Measurements from ENCODE around the gene ITPR1. TPM values are rescaled to one million over a fixed set of nuclear protein-coding genes. Genes with fewer than 3 reads are reported as not detected.

The ITPR1 gene
- total and polyA plus RNA-seq, 2 experiments from 2014 or later, result 6.8 to 21.0 TPM

- no peak overlapping the region for H2AFZ ChIP-seq
- H3K36me3 Mint-ChIP-seq (ENCODE audit: low read depth), result no peaks in the 10 kb centered on the region
Observed at GRCh38 chr3:4523710-4524698, 30.9 kb downstream of the ITPR1 start.

GRCh38 chr3:4525560-4526223 is 32.5 kb downstream of the ITPR1 start:
- DNase-seq (ENCODE audit: low spot score), result no peak
- H3K36me3 Mint-ChIP-seq (ENCODE audit: low read depth), result no peaks in the 10 kb centered on the region
- H3K4me3 ChIP-seq, result no peak overlapping the region
- no peaks in the 10 kb centered on the region for H3F3A ChIP-seq (replicated peaks; ENCODE audit: low read depth)
- H3K9me2 ChIP-seq (ENCODE audit: insufficient read depth), result no peaks in the 10 kb centered on the region
- H3K36me3 ChIP-seq (ENCODE audit: insufficient read depth), result no peaks in the 10 kb centered on the region
- no peaks in the 10 kb centered on the region; the same call in 1 of the 2 replicates for H4K20me1 ChIP-seq (replicated peaks; ENCODE audit: insufficient read depth)
- H3K4me2 ChIP-seq, result no peak overlapping the region
- no peak overlapping the region for H3K4me3 Mint-ChIP-seq
- H3K27me3 ChIP-seq (ENCODE audit: insufficient read depth), result no peaks in the 10 kb centered on the region
- no peak overlapping the region for H3K27ac ChIP-seq (ENCODE audit: low read depth)
- no peak overlapping the region for H3K27ac Mint-ChIP-seq
- H3K27me3 Mint-ChIP-seq (ENCODE audit: insufficient read depth, low read depth, poor library complexity), result no peaks in the 10 kb centered on the region
- no peak overlapping the region for H2AFZ ChIP-seq
- no peak for ATAC-seq
- H3K79me2 ChIP-seq (replicated peaks; ENCODE audit: insufficient read depth), result no peaks in the 10 kb centered on the region
- H3K4me1 Mint-ChIP-seq, result peaks cover 4% of the 10 kb centered on the region; the same call in 2 of the 3 replicates
- peaks cover 5% of the 10 kb centered on the region; the same call in 1 of the 2 replicates for H3K4me1 ChIP-seq (ENCODE audit: insufficient read depth)
- H3K9me3 Mint-ChIP-seq, result no peaks in the 10 kb centered on the region
- TF ChIP-seq ETS1 (IDR thresholded peaks at IDR 0.05), result no peak
- no peak for TF ChIP-seq JUNB (IDR thresholded peaks at IDR 0.05; ENCODE audit: unreplicated experiment)
- TF ChIP-seq POLR2AphosphoS5 (IDR thresholded peaks at IDR 0.05; ENCODE audit: low read depth), result no peak
- no peak for TF ChIP-seq NANOG (IDR thresholded peaks at IDR 0.05; ENCODE audit: borderline replicate concordance)
- no peak for TF ChIP-seq CREB1 (CRISPR knock-in tag; IDR thresholded peaks at IDR 0.05; ENCODE audit: low read depth)
- TF ChIP-seq EZH2phosphoT487 (IDR thresholded peaks at IDR 0.05; ENCODE audit: unreplicated experiment), result no peak
- no peak for TF ChIP-seq REST (IDR thresholded peaks at IDR 0.05; ENCODE audit: unreplicated experiment)
- no peak for TF ChIP-seq EZH2 (IDR thresholded peaks at IDR 0.05; ENCODE audit: low read depth, unreplicated experiment)
- TF ChIP-seq ZNF331 (CRISPR knock-in tag; IDR thresholded peaks at IDR 0.05; ENCODE audit: low read depth), result no peak
- TF ChIP-seq ZNF114 (CRISPR knock-in tag; IDR thresholded peaks at IDR 0.05), result no peak
- TF ChIP-seq, protein P1, sequence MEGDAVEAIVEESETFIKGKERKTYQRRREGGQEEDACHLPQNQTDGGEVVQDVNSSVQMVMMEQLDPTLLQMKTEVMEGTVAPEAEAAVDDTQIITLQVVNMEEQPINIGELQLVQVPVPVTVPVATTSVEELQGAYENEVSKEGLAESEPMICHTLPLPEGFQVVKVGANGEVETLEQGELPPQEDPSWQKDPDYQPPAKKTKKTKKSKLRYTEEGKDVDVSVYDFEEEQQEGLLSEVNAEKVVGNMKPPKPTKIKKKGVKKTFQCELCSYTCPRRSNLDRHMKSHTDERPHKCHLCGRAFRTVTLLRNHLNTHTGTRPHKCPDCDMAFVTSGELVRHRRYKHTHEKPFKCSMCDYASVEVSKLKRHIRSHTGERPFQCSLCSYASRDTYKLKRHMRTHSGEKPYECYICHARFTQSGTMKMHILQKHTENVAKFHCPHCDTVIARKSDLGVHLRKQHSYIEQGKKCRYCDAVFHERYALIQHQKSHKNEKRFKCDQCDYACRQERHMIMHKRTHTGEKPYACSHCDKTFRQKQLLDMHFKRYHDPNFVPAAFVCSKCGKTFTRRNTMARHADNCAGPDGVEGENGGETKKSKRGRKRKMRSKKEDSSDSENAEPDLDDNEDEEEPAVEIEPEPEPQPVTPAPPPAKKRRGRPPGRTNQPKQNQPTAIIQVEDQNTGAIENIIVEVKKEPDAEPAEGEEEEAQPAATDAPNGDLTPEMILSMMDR (conservative IDR thresholded peaks at IDR 0.05; ENCODE audit: low read depth in 2 of 2), result no peak

More at GRCh38 chr3:4523710-4524698, 30.9 kb downstream of the ITPR1 start:
- H3F3A ChIP-seq (replicated peaks; ENCODE audit: low read depth), result no peaks in the 10 kb centered on the region
- Mint-ChIP-seq H3K27ac (no peak overlapping the region; the same call in 1 of the 2 replicates), H3K9me3 (no peaks in the 10 kb centered on the region), H3K27me3 (ENCODE audit: insufficient read depth, low read depth, poor library complexity) (no peaks in the 10 kb centered on the region), H3K4me1 (peaks cover 4% of the 10 kb centered on the region; the same call in 2 of the 3 replicates), H3K4me3 (no peak overlapping the region)
- ATAC-seq, result no peak
- H3K4me3 ChIP-seq, result no peak overlapping the region
- H3K9me2 ChIP-seq (ENCODE audit: insufficient read depth), result no peaks in the 10 kb centered on the region
- peaks cover 5% of the 10 kb centered on the region; the same call in 1 of the 2 replicates for H3K4me1 ChIP-seq (ENCODE audit: insufficient read depth)
- H3K27ac ChIP-seq (ENCODE audit: low read depth), result no peak overlapping the region
- H3K27me3 ChIP-seq (ENCODE audit: insufficient read depth), result no peaks in the 10 kb centered on the region
- H3K36me3 ChIP-seq (ENCODE audit: insufficient read depth), result no peaks in the 10 kb centered on the region
- no peaks in the 10 kb centered on the region for H3K79me2 ChIP-seq (replicated peaks; ENCODE audit: insufficient read depth)
- TF ChIP-seq ZNF331 (CRISPR knock-in tag; IDR thresholded peaks at IDR 0.05; ENCODE audit: low read depth) (no peak), STAT1 (IDR thresholded peaks at IDR 0.05; ENCODE audit: unreplicated experiment) (no peak)
- no peak for DNase-seq (ENCODE audit: low spot score)
- H4K20me1 ChIP-seq (replicated peaks; ENCODE audit: insufficient read depth), result no peaks in the 10 kb centered on the region; the same call in 1 of the 2 replicates
- no peak overlapping the region for H3K4me2 ChIP-seq

All from GM23338 (cell line).